Measurements from ENCODE around the gene ZC3H18.

ZC3H18 gene

GRCh38 chr16:88532434-88533241 lies 37.6 kb upstream of the ZC3H18 start:
- no peak for DNase-seq (ENCODE audit: low spot score)

GRCh38 chr16:88533381-88533917 lies 36.8 kb upstream of the ZC3H18 start:
- no peak for DNase-seq (ENCODE audit: low spot score)

- no peak for DNase-seq (ENCODE audit: low spot score)
Observed at GRCh38 chr16:88533932-88534637, 36.1 kb upstream of the ZC3H18 start.

GRCh38 chr16:88534638-88535190 lies 35.5 kb upstream of the ZC3H18 start:
- no peak for DNase-seq (ENCODE audit: low spot score)

GRCh38 chr16:88535191-88535856 lies 34.9 kb upstream of the ZC3H18 start:
- no peak for DNase-seq (ENCODE audit: low spot score)

- no peak for DNase-seq (ENCODE audit: low spot score)
Observed at GRCh38 chr16:88535857-88536222, 34.4 kb upstream of the ZC3H18 start.

- DNase-seq (ENCODE audit: low spot score), result no peak
Observed at GRCh38 chr16:88536510-88536909, 33.7 kb upstream of the ZC3H18 start.

- no peak for DNase-seq (ENCODE audit: low spot score)
Observed at GRCh38 chr16:88536971-88537751, 33.0 kb upstream of the ZC3H18 start.

- DNase-seq (ENCODE audit: low spot score), result no peak
Observed at GRCh38 chr16:88537859-88538258, 32.3 kb upstream of the ZC3H18 start.

- DNase-seq (ENCODE audit: low spot score), result no peak
Observed at GRCh38 chr16:88538366-88539060, 31.7 kb upstream of the ZC3H18 start.

GRCh38 chr16:88539261-88539651 lies 30.9 kb upstream of the ZC3H18 start:
- DNase-seq (ENCODE audit: low spot score), result no peak

- no peak for DNase-seq (ENCODE audit: low spot score)
Observed at GRCh38 chr16:88539652-88540345, 30.4 kb upstream of the ZC3H18 start.

- DNase-seq (ENCODE audit: low spot score), result no peak
Observed at GRCh38 chr16:88540346-88540977, 29.7 kb upstream of the ZC3H18 start.

GRCh38 chr16:88541831-88542616 lies 28.2 kb upstream of the ZC3H18 start:
- DNase-seq (ENCODE audit: low spot score), result no peak

GRCh38 chr16:88543230-88543813 lies 26.9 kb upstream of the ZC3H18 start:
- DNase-seq (ENCODE audit: low spot score), result no peak

GRCh38 chr16:88545781-88546180 lies 24.4 kb upstream of the ZC3H18 start:
- DNase-seq (ENCODE audit: low spot score), result no peak

- no peak for DNase-seq (ENCODE audit: low spot score)
Observed at GRCh38 chr16:88548131-88548874, 21.9 kb upstream of the ZC3H18 start.

- DNase-seq (ENCODE audit: low spot score), result no peak
Observed at GRCh38 chr16:88548985-88549384, 21.2 kb upstream of the ZC3H18 start.
